SK-N-SH (cell line): ENCODE results near the gene TRIP6. TPM values are rescaled to one million over a fixed set of nuclear protein-coding genes. Genes with fewer than 3 reads are reported as not detected.

Experiments
- CTCF ChIA-PET: fragments of 300-600, 350-600 bp; formaldehyde crosslinking; extraction: SDS; loops from one replicate; lab custom pipeline; 2021; lab: Yijun Ruan, JAX
- POLR2A ChIA-PET: fragments of 350-600 bp; sonication (Branson Sonifier 250); formaldehyde crosslinking; extraction: SDS; loops from one replicate; lab custom pipeline; 2020; ENCODE audit warnings: antibody characterized with exemption, inconsistent platforms; lab: Yijun Ruan, JAX
- DNase-seq: peaks from one replicate; pipeline ENCODE4 v3.0.0; 2012
- H2AFZ ChIP-seq: fragments of 200-600 bp; sonication (generic); 2 replicates; pipeline ENCODE4 v1.8.1; 2016; ENCODE audit warnings: antibody characterized with exemption, mild to moderate bottlenecking, low read depth
- H3F3A ChIP-seq: fragments of 200-600 bp; sonication (generic); replicated peaks from 2 replicates; pipeline ENCODE3; 2016; ENCODE audit warnings: antibody characterized with exemption, mild to moderate bottlenecking; ENCODE audit not compliant: insufficient read depth
- H3K27ac ChIP-seq, 2 experiments: fragments of 200-500 bp in 1 of 2; fragments of 200-600 bp in 1 of 2; sonication (Bioruptor generic) in 1 of 2; sonication (generic), shearing (Covaris generic) in 1 of 2; 2 replicates each; pipeline versions ENCODE4 v1.5.1 to v1.6.1; 2014 to 2016; ENCODE audit warnings: low read depth in 2 of 2, inconsistent platforms in 1 of 2, low read length in 1 of 2, mild to moderate bottlenecking in 1 of 2, mixed read lengths in 1 of 2
- H3K27me3 ChIP-seq: fragments of 200-600 bp; sonication (generic), shearing (Covaris generic); 2 replicates; pipeline ENCODE4 v1.6.1; 2016; ENCODE audit warnings: mixed run types; ENCODE audit not compliant: insufficient read depth
- H3K36me3 ChIP-seq, 2 experiments: fragments of 200-500 bp in 1 of 2; fragments of 200-600 bp in 1 of 2; sonication (Bioruptor generic) in 1 of 2; sonication (generic) in 1 of 2; replicated peaks in 1 of 2; 2 replicates each; pipeline versions ENCODE3 to v1.5.1; 2014 to 2016; ENCODE audit warnings: low read length in 1 of 2, mild to moderate bottlenecking in 1 of 2; ENCODE audit not compliant: insufficient read depth in 2 of 2, control insufficient read depth in 1 of 2
- H3K4me1 ChIP-seq, 2 experiments: fragments of 200-500 bp in 1 of 2; fragments of 200-600 bp in 1 of 2; sonication (Bioruptor generic) in 1 of 2; sonication (generic), shearing (Covaris generic) in 1 of 2; 2 replicates each; pipeline versions ENCODE4 v1.5.1 to v1.6.1; 2014 to 2016; ENCODE audit warnings: low read depth in 1 of 2, low read length in 1 of 2, mixed run types in 1 of 2; ENCODE audit not compliant: insufficient read depth in 2 of 2, control insufficient read depth in 1 of 2
- H3K4me2 ChIP-seq: fragments of 200-600 bp; sonication (generic), shearing (Covaris generic); 2 replicates; pipeline ENCODE4 v1.6.1; 2017; ENCODE audit warnings: mixed run types
- H3K4me3 ChIP-seq, 2 experiments: fragments of 200-500 bp in 1 of 2; fragments of 200-600 bp in 1 of 2; sonication (Bioruptor generic) in 1 of 2; sonication (generic), shearing (Covaris generic) in 1 of 2; 2 replicates each; pipeline versions ENCODE4 v1.5.1 to v1.8.1; 2014 to 2016; ENCODE audit warnings: low read depth in 2 of 2, inconsistent platforms in 1 of 2, low read length in 1 of 2, mild to moderate bottlenecking in 1 of 2, mixed read lengths in 1 of 2, moderate library complexity in 1 of 2
- H3K79me2 ChIP-seq: fragments of 200-600 bp; sonication (generic); 2 replicates; pipeline ENCODE4 v1.8.1; 2017; ENCODE audit warnings: mild to moderate bottlenecking; ENCODE audit not compliant: insufficient read depth
- H3K9ac ChIP-seq: fragments of 200-600 bp; sonication (generic); 2 replicates; pipeline ENCODE4 v1.6.1; 2017; ENCODE audit warnings: mixed run types
- H3K9me2 ChIP-seq: fragments of 200-600 bp; sonication (generic); 2 replicates; pipeline ENCODE4 v1.6.1; 2017; ENCODE audit warnings: mixed run types
- H3K9me3 ChIP-seq: fragments of 200-600 bp; sonication (generic); 2 replicates; pipeline ENCODE4 v1.6.1; 2017; ENCODE audit warnings: mixed run types, mild to moderate bottlenecking, moderate library complexity
- H4K20me1 ChIP-seq: fragments of 200-600 bp; sonication (generic); 2 replicates; pipeline ENCODE4 v1.6.1; 2017; ENCODE audit warnings: mild to moderate bottlenecking, mixed run types; ENCODE audit not compliant: insufficient read depth
- ELF1 ChIP-seq: IDR thresholded peaks from 2 replicates; pipeline ENCODE4 v1.4.0; 2012
- IRF3 ChIP-seq: fragments of 150-350 bp; IDR thresholded peaks from 2 replicates; pipeline ENCODE4 v1.6.1; 2016; ENCODE audit warnings: mild to moderate bottlenecking, low read depth, low read length
- PBX3 ChIP-seq: IDR thresholded peaks from 2 replicates; pipeline ENCODE4; 2012
- RAD21 ChIP-seq: IDR thresholded peaks from 2 replicates; pipeline ENCODE4 v1.6.1; 2012; ENCODE audit warnings: mild to moderate bottlenecking, low read length
- RCOR1 ChIP-seq: fragments of 150-350 bp; IDR thresholded peaks from 2 replicates; pipeline ENCODE4 v1.6.1; 2017; ENCODE audit warnings: antibody characterized with exemption, low read length
- RXRA ChIP-seq: IDR thresholded peaks from 2 replicates; pipeline ENCODE4 v1.4.0; 2012; ENCODE audit warnings: low read depth, mild to moderate bottlenecking, borderline replicate concordance
- SIN3A ChIP-seq: IDR thresholded peaks from 2 replicates; pipeline ENCODE4 v1.6.1; 2012; ENCODE audit warnings: low read depth, mild to moderate bottlenecking, low read length, moderate library complexity, borderline replicate concordance
- SMC3 ChIP-seq: IDR thresholded peaks from 2 replicates; pipeline ENCODE4 v1.6.1; 2012; ENCODE audit warnings: low read depth, low read length, improper control_type of control experiment
- USF1 ChIP-seq: IDR thresholded peaks from 2 replicates; pipeline ENCODE4 v1.4.0; 2012; ENCODE audit warnings: low read depth, borderline replicate concordance
- YY1 ChIP-seq: IDR thresholded peaks from 2 replicates; pipeline ENCODE4 v1.4.0; 2012; ENCODE audit warnings: low read depth, mild to moderate bottlenecking
- WGBS: methylation state at CpG from one replicate; pipeline ENCODE4 v1.1.6; 2017; ENCODE audit warnings: low lambda C conversion rate; 5-methylcytosine and 5-hydroxymethylcytosine counted together
- polyA plus RNA-seq, 3 experiments: library from polyadenylated mRNA; depleted of rRNA; stranded (reverse); fragments of >200 nt; gene quantifications; 2 replicates each; pipeline ENCODE4 v1.2.3, GENCODE V29; 2012

Gene TRIP6
- polyA plus RNA-seq, 1 of the 3 experiments (the other 2 are of a cell fraction): 6.5 TPM

GRCh38 chr7:100878685-100879084 is 11.5 kb downstream of the TRIP6 start (continued):
- TF ChIP-seq RAD21 (no peak), USF1 (no peak), IRF3 (no peak), YY1 (no peak), RCOR1 (no peak), RXRA (no peak)
- TF ChIP-seq, all 33 proteins: peak for 0

- POLR2A ChIA-PET: interaction anchor here (1.5 kb wide), 1 partner anchor 10 kb away, joined by 5 read pairs; the partner anchor contains the start of gene UFSP1
Measured at GRCh38 chr7:100879685-100880261, 12.6 kb downstream of the TRIP6 start.

More at GRCh38 chr7:100879685-100880261, 12.6 kb downstream of the TRIP6 start:
- TF ChIP-seq ELF1 (no peak), SIN3A (no peak), USF1 (no peak), PBX3 (peak; percentile 20; the same call in 1 of the 2 replicates), SMC3 (no peak)
- H3K79me2 ChIP-seq: peaks cover 83% of the 10 kb centered on the region
- no peak overlapping the region for H3K9ac ChIP-seq
- WGBS: 97% methylated on average over 11 of the region's 11 CpGs
- H2AFZ ChIP-seq: no peak overlapping the region
- H3K4me3 ChIP-seq: no peak overlapping the region
- H3K36me3 ChIP-seq: peaks cover 56 to 72% of the 10 kb centered on the region in 2 experiments
- no peak overlapping the region for H3K27ac ChIP-seq
- H3K27me3 ChIP-seq: no peaks in the 10 kb centered on the region
- H3K4me2 ChIP-seq: no peak overlapping the region
- H3F3A ChIP-seq: peaks cover 19% of the 10 kb centered on the region
- H3K4me1 ChIP-seq: peaks cover 8 to 23% of the 10 kb centered on the region in 2 experiments; a peak in 3 of 4 replicates
- H3K9me3 ChIP-seq: no peaks in the 10 kb centered on the region
- DNase-seq: peak; percentile 33
- H3K9me2 ChIP-seq: no peaks in the 10 kb centered on the region
- peaks cover 59% of the 10 kb centered on the region for H4K20me1 ChIP-seq
- CTCF ChIA-PET: interaction anchor here (0.9 to 1.3 kb wide), 2 partner anchors 10 to 28 kb away, joined by 3 read pairs; partner anchors contain the start of genes SLC12A9 and UFSP1
